GM23248 (cell line): ENCODE results near the gene SCAF1. TPM values are rescaled to one million over a fixed set of nuclear protein-coding genes. Genes with fewer than 3 reads are reported as not detected.

ENCODE experiments used
- DNase-seq: peaks from one replicate; pipeline ENCODE4 v3.0.0-alpha.2; 2015
- H2AFZ ChIP-seq: fragments of 200-600 bp; sonication (generic); 2 replicates; pipeline ENCODE4 v1.6.1; 2016; ENCODE audit warnings: antibody characterized with exemption
- H3F3A ChIP-seq: fragments of 200-600 bp; sonication (generic); 2 replicates; pipeline ENCODE4 v1.6.1; 2016; ENCODE audit warnings: mild to moderate bottlenecking, antibody characterized with exemption, mixed run types; ENCODE audit not compliant: insufficient read depth
- H3K27ac ChIP-seq: fragments of 200-600 bp; sonication (generic); 2 replicates; pipeline ENCODE4 v1.5.1; 2016; ENCODE audit warnings: mild to moderate bottlenecking
- H3K27me3 ChIP-seq: fragments of 200-600 bp; sonication (generic); replicated peaks from 2 replicates; pipeline ENCODE4 v1.6.1; 2016; ENCODE audit warnings: mild to moderate bottlenecking; ENCODE audit not compliant: insufficient read depth
- H3K36me3 ChIP-seq: fragments of 200-600 bp; sonication (generic); 2 replicates; pipeline ENCODE4 v1.6.1; 2016; ENCODE audit warnings: low read depth, mild to moderate bottlenecking
- H3K4me1 ChIP-seq: fragments of 200-600 bp; sonication (generic); 2 replicates; pipeline ENCODE4 v1.6.1; 2016; ENCODE audit warnings: mild to moderate bottlenecking; ENCODE audit not compliant: insufficient read depth
- H3K4me2 ChIP-seq: fragments of 200-600 bp; sonication (generic); one replicate; pipeline ENCODE4 v1.6.1; 2016; ENCODE audit warnings: mild to moderate bottlenecking; ENCODE audit not compliant: unreplicated experiment
- H3K4me3 ChIP-seq: fragments of 200-600 bp; sonication (generic); 2 replicates; pipeline ENCODE4 v1.5.1; 2016; ENCODE audit warnings: mild to moderate bottlenecking
- H3K79me2 ChIP-seq: fragments of 200-600 bp; sonication (generic); 2 replicates; pipeline ENCODE4 v1.6.1; 2016; ENCODE audit warnings: mild to moderate bottlenecking; ENCODE audit not compliant: insufficient read depth
- H3K9ac ChIP-seq: fragments of 200-600 bp; sonication (generic); 2 replicates; pipeline ENCODE4 v1.6.1; 2016; ENCODE audit warnings: mild to moderate bottlenecking
- H3K9me2 ChIP-seq: fragments of 200-600 bp; sonication (generic); 2 replicates; pipeline ENCODE4 v1.6.1; 2016; ENCODE audit warnings: mixed run types, mild to moderate bottlenecking, moderate library complexity; ENCODE audit not compliant: insufficient read depth
- H3K9me3 ChIP-seq: fragments of 200-600 bp; sonication (generic); one replicate; pipeline ENCODE4 v1.6.1; 2017; ENCODE audit warnings: low read depth
- H4K20me1 ChIP-seq: fragments of 200-600 bp; sonication (generic); 2 replicates; pipeline ENCODE4 v1.6.0; 2016; ENCODE audit not compliant: insufficient read depth
- EZH2 ChIP-seq: fragments of 200-600 bp; sonication (generic); IDR thresholded peaks from 2 replicates; pipeline ENCODE4 v1.6.1; 2018; ENCODE audit warnings: antibody characterized with exemption, mild to moderate bottlenecking; ENCODE audit not compliant: insufficient read depth, poor library complexity, severe bottlenecking
- EZH2phosphoT487 ChIP-seq: fragments of 200-600 bp; sonication (generic); IDR thresholded peaks from 2 replicates; pipeline ENCODE4 v1.6.1; 2018; ENCODE audit warnings: antibody characterized with exemption, moderate library complexity, mild to moderate bottlenecking, low read depth; ENCODE audit not compliant: insufficient read depth
- WGBS, 2 experiments: methylation state at CpG; one replicate each; pipeline ENCODE4 v1.1.6; 2015 to 2017; ENCODE audit warnings: low lambda C conversion rate in 2 of 2, low coverage in 1 of 2; ENCODE audit errors: missing lambda C conversion rate in 2 of 2; 5-methylcytosine and 5-hydroxymethylcytosine counted together
- in situ Hi-C: fragments of 300-500 bp; cut with MboI; formaldehyde crosslinking; loops from 2 replicates; pipeline ENCODE4 v1.15.0; 2020
- polyA plus RNA-seq: library from polyadenylated mRNA; unstranded; fragments of >200 nt; fragmentation: Nextera tagmentation; extraction: Ambion mirVana; gene quantifications from 2 replicates; pipeline ENCODE4 v1.2.1, GENCODE V29; 2016
- total RNA-seq: library from RNA; depleted of rRNA; stranded (reverse); fragments of >200 nt; shearing (Covaris generic); gene quantifications from 2 replicates; pipeline ENCODE4 v1.2.3, GENCODE V29; 2014

Gene SCAF1
- total and polyA plus RNA-seq, 2 experiments from 2014 or later, result 8.5 to 18.6 TPM

GRCh38 chr19:49686503-49687088 is 44.6 kb downstream of the SCAF1 start:
- Histone ChIP-seq H3K9me2 (no peaks in the 10 kb centered on the region), H3K27ac (no peak overlapping the region), H3K9ac (no peak overlapping the region), H3K79me2 (peaks cover 22% of the 10 kb centered on the region), H3K4me1 (0 out of 2 replicates have a peak, but pooled peaks cover 5% of the 10 kb centered on the region), H3K4me3 (no peak overlapping the region), H3K9me3 (no peaks in the 10 kb centered on the region), H3F3A (0 out of 2 replicates have a peak, but pooled peaks cover 5% of the 10 kb centered on the region), H3K4me2 (no peak overlapping the region), H4K20me1 (no peaks in the 10 kb centered on the region), H2AFZ (no peak overlapping the region), H3K36me3 (peaks cover 8% of the 10 kb centered on the region; the same call in 1 of the 2 replicates), H3K27me3 (no peaks in the 10 kb centered on the region)
- TF ChIP-seq EZH2 (no peak), EZH2phosphoT487 (no peak)
- no peak for DNase-seq
- in situ Hi-C loops, result no loop called here
- WGBS, 2 experiments, result 63 to 92% methylated on average over 1 to 26 of the region's 27 CpGs

DNA sequence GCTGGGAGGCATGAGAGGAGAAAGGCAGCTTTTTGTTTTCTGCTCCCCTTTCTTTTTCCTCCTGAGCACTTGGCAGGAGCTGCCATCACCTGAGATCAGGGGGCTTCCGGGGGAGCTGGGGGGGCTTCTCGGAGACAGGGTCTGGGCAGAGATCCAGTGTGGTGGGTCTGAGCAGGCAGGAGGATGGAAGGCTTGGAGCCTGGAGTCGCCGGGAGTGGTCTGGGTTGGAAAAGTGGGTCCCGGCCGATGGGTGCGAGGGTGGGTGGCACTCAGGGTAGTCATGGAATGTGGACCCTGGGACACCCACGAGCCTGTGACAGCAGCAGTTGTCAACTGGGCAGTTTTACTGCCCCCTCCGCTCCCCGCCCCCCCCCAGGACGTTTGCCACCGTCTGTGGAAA is 45.1 kb downstream of the SCAF1 start:
- H3K36me3 ChIP-seq, result peaks cover 8% of the 10 kb centered on the region; the same call in 1 of the 2 replicates
- H2AFZ ChIP-seq, result no peak overlapping the region
- H3F3A ChIP-seq, result 0 out of 2 replicates have a peak, but pooled peaks cover 5% of the 10 kb centered on the region
- H3K4me3 ChIP-seq, result no peak overlapping the region
- no peak for DNase-seq
- H4K20me1 ChIP-seq, result no peaks in the 10 kb centered on the region
- H3K4me2 ChIP-seq, result no peak overlapping the region
- 0 out of 2 replicates have a peak, but pooled peaks cover 5% of the 10 kb centered on the region for H3K4me1 ChIP-seq
- peaks cover 16% of the 10 kb centered on the region; the same call in 1 of the 2 replicates for H3K79me2 ChIP-seq
- no peak overlapping the region for H3K27ac ChIP-seq
- no peak for TF ChIP-seq EZH2
- no peak for TF ChIP-seq EZH2phosphoT487
- no peaks in the 10 kb centered on the region for H3K9me2 ChIP-seq
- no peaks in the 10 kb centered on the region for H3K27me3 ChIP-seq
- H3K9ac ChIP-seq, result no peak overlapping the region
- no peaks in the 10 kb centered on the region for H3K9me3 ChIP-seq
- WGBS, 2 experiments, result 82 to 95% methylated on average over 5 to 12 of the region's 12 CpGs
- in situ Hi-C loops, result no loop called here

- H3K27me3 ChIP-seq, result no peaks in the 10 kb centered on the region
- peaks cover 8% of the 10 kb centered on the region; the same call in 1 of the 2 replicates for H3K36me3 ChIP-seq
- no peak for DNase-seq
- H3K4me2 ChIP-seq, result no peak overlapping the region
- H3F3A ChIP-seq, result 0 out of 2 replicates have a peak, but pooled peaks cover 5% of the 10 kb centered on the region
- TF ChIP-seq EZH2phosphoT487 (no peak), EZH2 (no peak)
- H3K79me2 ChIP-seq, result peaks cover 10% of the 10 kb centered on the region; the same call in 1 of the 2 replicates
- in situ Hi-C loops, result no loop called here
- no peak overlapping the region for H2AFZ ChIP-seq
- H3K27ac ChIP-seq, result no peak overlapping the region
- no peak overlapping the region for H3K4me3 ChIP-seq
- WGBS, 2 experiments, result 86 to 89% methylated on average over 22 to 26 of the region's 26 CpGs
- no peaks in the 10 kb centered on the region for H3K9me2 ChIP-seq
- H3K9ac ChIP-seq, result no peak overlapping the region
- no peaks in the 10 kb centered on the region for H3K9me3 ChIP-seq
- H3K4me1 ChIP-seq, result 0 out of 2 replicates have a peak, but pooled peaks cover 4% of the 10 kb centered on the region
- no peaks in the 10 kb centered on the region for H4K20me1 ChIP-seq
These were observed 45.7 kb downstream of the SCAF1 start for GRCh38 chr19:49687566-49688316.

GRCh38 chr19:49688531-49689132 is 46.6 kb downstream of the SCAF1 start:
- 0 out of 2 replicates have a peak, but pooled peaks cover 5% of the 10 kb centered on the region for H3F3A ChIP-seq
- H3K9me3 ChIP-seq, result no peaks in the 10 kb centered on the region
- H3K27me3 ChIP-seq, result no peaks in the 10 kb centered on the region
- H3K4me3 ChIP-seq, result no peak overlapping the region
- TF ChIP-seq EZH2phosphoT487 (no peak), EZH2 (no peak)
- H2AFZ ChIP-seq, result no peak overlapping the region
- H3K4me2 ChIP-seq, result no peak overlapping the region
- no peak for DNase-seq
- H3K79me2 ChIP-seq, result peaks cover 6% of the 10 kb centered on the region; the same call in 1 of the 2 replicates
- H3K36me3 ChIP-seq, result peaks cover 4% of the 10 kb centered on the region; the same call in 1 of the 2 replicates
- in situ Hi-C loops, result no loop called here
- H3K9ac ChIP-seq, result no peak overlapping the region
- H3K27ac ChIP-seq, result no peak overlapping the region
- 85 to 86% methylated on average over 12 of the region's 12 CpGs for WGBS, 2 experiments
- 0 out of 2 replicates have a peak, but pooled peaks cover 4% of the 10 kb centered on the region for H3K4me1 ChIP-seq
- H4K20me1 ChIP-seq, result no peaks in the 10 kb centered on the region
- no peaks in the 10 kb centered on the region for H3K9me2 ChIP-seq
